Measurements from ENCODE around the gene ANAPC5. TPM values are rescaled to one million over a fixed set of nuclear protein-coding genes. Genes with fewer than 3 reads are reported as not detected.

ANAPC5 gene
- total and polyA plus RNA-seq, 7 experiments from 2014 or later: 88.1 to 172 (median 141) TPM

GRCh38 chr12:121337416-121337815, 14.8 kb downstream of the ANAPC5 start:
- H3K4me3 ChIP-seq (ENCODE audit: low read length): no peak overlapping the region
- no peak overlapping the region for H3K27ac ChIP-seq (ENCODE audit: low read depth, low read length)
- no peaks in the 10 kb centered on the region for H3K9me3 ChIP-seq (ENCODE audit: control insufficient read depth in 2 of 3, low read length in 3 of 3)
- intact Hi-C loops (cut with micrococcal nuclease): no loop called here
- peaks cover 0 to 3% of the 10 kb centered on the region in 2 donors for H3K4me1 ChIP-seq (ENCODE audit: control insufficient read depth in 2 of 2, insufficient read depth in 2 of 2, low read length in 2 of 2)
- H3K36me3 Mint-ChIP-seq: peaks cover 0 to 29% (median 19%) of the 10 kb centered on the region in 5 donors
- ChIA-PET POLR2A (no interaction called here), CTCF (interaction anchor here (1.5 to 2.1 kb wide), 2 partner anchors 10 to 14 kb away, joined by 5 to 7 read pairs; partner anchors contain the start of gene ANAPC5)
- DNase-seq: no peak
- peaks cover 8 to 61% (median 17%) of the 10 kb centered on the region in 3 experiments for H3K36me3 ChIP-seq (ENCODE audit: control insufficient read depth in 2 of 3, insufficient read depth in 3 of 3, low read length in 3 of 3)
- no peaks in the 10 kb centered on the region for H3K27me3 ChIP-seq (ENCODE audit: control insufficient read depth in 2 of 2, insufficient read depth in 2 of 2, low read length in 2 of 2)
- H3K4me3 Mint-ChIP-seq: no peak overlapping the region
- H3K27ac Mint-ChIP-seq: peak overlapping the region in 3 of 9 donors; percentile 13 to 43 (median 42)
- H3K4me1 Mint-ChIP-seq: peaks cover 0 to 7% (median 5%) of the 10 kb centered on the region in 7 donors
- ATAC-seq: no peak
- H3K9me3 Mint-ChIP-seq: no peaks in the 10 kb centered on the region
- H3K27me3 Mint-ChIP-seq: no peaks in the 10 kb centered on the region

- DNase-seq (peak in 8 of 9 donors; percentile 15 to 57 (median 46)), ATAC-seq (peak; percentile 92)
- H3K9me3 ChIP-seq (ENCODE audit: control insufficient read depth in 2 of 3, low read length in 3 of 3): no peaks in the 10 kb centered on the region
- Mint-ChIP-seq H3K4me1 (peaks cover 0 to 7% (median 5%) of the 10 kb centered on the region in 7 donors), H3K27ac (peak overlapping the region in 2 of 9 donors; percentile 14 to 76), H3K9me3 (no peaks in the 10 kb centered on the region), H3K36me3 (peaks cover 0 to 38% (median 17%) of the 10 kb centered on the region in 5 donors), H3K4me3 (no peak overlapping the region), H3K27me3 (no peaks in the 10 kb centered on the region)
- CTCF ChIA-PET: interaction anchor here (0.6 to 3.3 kb wide), 9 partner anchors 10 to 112 kb away, joined by 3 to 28 read pairs (median 4); partner anchors contain the start of gene ANAPC5
- no peaks in the 10 kb centered on the region for H3K27me3 ChIP-seq (ENCODE audit: control insufficient read depth in 2 of 2, insufficient read depth in 2 of 2, low read length in 2 of 2)
- no peak overlapping the region for H3K27ac ChIP-seq (ENCODE audit: low read depth, low read length)
- intact Hi-C loops (cut with micrococcal nuclease): loop anchor here (1.0 to 2.0 kb wide), 6 partner anchors 18 to 438 kb away; partner anchors contain the start of genes RNF34 (in 2 of the 2), ANAPC5 (in 1 of the 2) and CAMKK2 (in 1 of the 2)
- H3K36me3 ChIP-seq (ENCODE audit: control insufficient read depth in 2 of 3, insufficient read depth in 3 of 3, low read length in 3 of 3): peaks cover 25 to 65% (median 29%) of the 10 kb centered on the region in 3 experiments
- POLR2A ChIA-PET: interaction anchor here (1.0 to 2.9 kb wide), 4 partner anchors 17 to 108 kb away, joined by 3 to 10 read pairs (median 5); partner anchors contain the start of gene RNF34
- peaks cover 0 to 3% of the 10 kb centered on the region in 2 donors for H3K4me1 ChIP-seq (ENCODE audit: control insufficient read depth in 2 of 2, insufficient read depth in 2 of 2, low read length in 2 of 2)
- no peak overlapping the region for H3K4me3 ChIP-seq (ENCODE audit: low read length)
Measured at GRCh38 chr12:121334513-121335343, 17.5 kb downstream of the ANAPC5 start.

- ATAC-seq (no peak), DNase-seq (no peak)
- Histone ChIP-seq H3K27me3 (ENCODE audit: control insufficient read depth in 2 of 2, insufficient read depth in 2 of 2, low read length in 2 of 2) (no peaks in the 10 kb centered on the region), H3K4me3 (ENCODE audit: low read length) (no peak overlapping the region), H3K27ac (ENCODE audit: low read depth, low read length) (no peak overlapping the region), H3K36me3 (ENCODE audit: control insufficient read depth in 2 of 3, insufficient read depth in 3 of 3, low read length in 3 of 3) (peaks cover 26 to 73% (median 29%) of the 10 kb centered on the region in 3 experiments), H3K9me3 (ENCODE audit: control insufficient read depth in 2 of 3, low read length in 3 of 3) (no peaks in the 10 kb centered on the region), H3K4me1 (ENCODE audit: control insufficient read depth in 2 of 2, insufficient read depth in 2 of 2, low read length in 2 of 2) (peaks cover 0 to 3% of the 10 kb centered on the region in 2 donors)
- no peak overlapping the region for H3K4me3 Mint-ChIP-seq
- peaks cover 0 to 40% (median 17%) of the 10 kb centered on the region in 5 donors for H3K36me3 Mint-ChIP-seq
- H3K27ac Mint-ChIP-seq: peak overlapping the region in 1 of 9 donors; percentile 12
- POLR2A ChIA-PET: interaction anchor here (2.6 to 2.9 kb wide), 2 partner anchors 18 to 66 kb away, joined by 8 to 10 read pairs; partner anchors contain the start of genes ANAPC5 and RNF34
- H3K9me3 Mint-ChIP-seq: no peaks in the 10 kb centered on the region
- no peaks in the 10 kb centered on the region for H3K27me3 Mint-ChIP-seq
- intact Hi-C loops (cut with micrococcal nuclease): loop anchor here (1.0 to 2.0 kb wide), 6 partner anchors 19 to 439 kb away; partner anchors contain the start of genes RNF34 (in 2 of the 2), ANAPC5 (in 1 of the 2) and CAMKK2 (in 1 of the 2)
- H3K4me1 Mint-ChIP-seq: peaks cover 0 to 7% (median 5%) of the 10 kb centered on the region in 7 donors
- CTCF ChIA-PET: interaction anchor here (0.6 to 3.3 kb wide), 3 partner anchors 21 to 1174 kb away, joined by 3 to 28 read pairs (median 5); no protein-coding TSS in a partner anchor
Measured at GRCh38 chr12:121333747-121334146, 18.5 kb downstream of the ANAPC5 start.

- peaks cover 29 to 85% (median 35%) of the 10 kb centered on the region in 3 experiments for H3K36me3 ChIP-seq (ENCODE audit: control insufficient read depth in 2 of 3, insufficient read depth in 3 of 3, low read length in 3 of 3)
- peak in 1 of 9 donors; percentile 15 for DNase-seq
- H3K27me3 ChIP-seq (ENCODE audit: control insufficient read depth in 2 of 2, insufficient read depth in 2 of 2, low read length in 2 of 2): no peaks in the 10 kb centered on the region
- Mint-ChIP-seq H3K27ac (no peak overlapping the region), H3K27me3 (no peaks in the 10 kb centered on the region), H3K4me1 (peaks cover 0 to 10% (median 5%) of the 10 kb centered on the region in 7 donors), H3K36me3 (peaks cover 8 to 59% (median 21%) of the 10 kb centered on the region in 5 donors), H3K9me3 (no peaks in the 10 kb centered on the region), H3K4me3 (no peak overlapping the region)
- ATAC-seq: no peak
- H3K9me3 ChIP-seq (ENCODE audit: control insufficient read depth in 2 of 3, low read length in 3 of 3): no peaks in the 10 kb centered on the region
- no peak overlapping the region for H3K4me3 ChIP-seq (ENCODE audit: low read length)
- H3K27ac ChIP-seq (ENCODE audit: low read depth, low read length): no peak overlapping the region
- intact Hi-C loops (cut with micrococcal nuclease): no loop called here
- ChIA-PET POLR2A (interaction anchor here (2.6 kb wide), 1 partner anchor 20 kb away, joined by 8 read pairs; the partner anchor contains the start of gene ANAPC5), CTCF (interaction anchor here (1.0 kb wide), 1 partner anchor 112 kb away, joined by 4 read pairs; no protein-coding TSS in a partner anchor)
- peaks cover 0 to 3% of the 10 kb centered on the region in 2 donors for H3K4me1 ChIP-seq (ENCODE audit: control insufficient read depth in 2 of 2, insufficient read depth in 2 of 2, low read length in 2 of 2)
Measured at GRCh38 chr12:121331248-121331647, 21.0 kb downstream of the ANAPC5 start.

- Mint-ChIP-seq H3K4me1 (peaks cover 0 to 10% (median 5%) of the 10 kb centered on the region in 7 donors), H3K9me3 (no peaks in the 10 kb centered on the region), H3K27me3 (no peaks in the 10 kb centered on the region), H3K27ac (peak overlapping the region in 1 of 9 donors; percentile 59), H3K4me3 (no peak overlapping the region), H3K36me3 (peaks cover 11 to 65% (median 24%) of the 10 kb centered on the region in 5 donors)
- intact Hi-C loops (cut with micrococcal nuclease): no loop called here
- H3K27me3 ChIP-seq (ENCODE audit: control insufficient read depth in 2 of 2, insufficient read depth in 2 of 2, low read length in 2 of 2): no peaks in the 10 kb centered on the region
- no peak overlapping the region for H3K27ac ChIP-seq (ENCODE audit: low read depth, low read length)
- POLR2A ChIA-PET: no interaction called here
- DNase-seq (no peak), ATAC-seq (no peak)
- H3K36me3 ChIP-seq (ENCODE audit: control insufficient read depth in 2 of 3, insufficient read depth in 3 of 3, low read length in 3 of 3): peaks cover 27 to 89% (median 35%) of the 10 kb centered on the region in 3 experiments
- no peak overlapping the region for H3K4me3 ChIP-seq (ENCODE audit: low read length)
- H3K4me1 ChIP-seq (ENCODE audit: control insufficient read depth in 2 of 2, insufficient read depth in 2 of 2, low read length in 2 of 2): peaks cover 0 to 3% of the 10 kb centered on the region in 2 donors
- no peaks in the 10 kb centered on the region for H3K9me3 ChIP-seq (ENCODE audit: control insufficient read depth in 2 of 3, low read length in 3 of 3)
- CTCF ChIA-PET: interaction anchor here (1.0 kb wide), 1 partner anchor 112 kb away, joined by 4 read pairs; no protein-coding TSS in a partner anchor
Measured at GRCh38 chr12:121330692-121331091, 21.5 kb downstream of the ANAPC5 start.

GRCh38 chr12:121330195-121330594, 22.0 kb downstream of the ANAPC5 start:
- H3K9me3 ChIP-seq (ENCODE audit: control insufficient read depth in 2 of 3, low read length in 3 of 3): no peaks in the 10 kb centered on the region
- POLR2A ChIA-PET: no interaction called here
- peaks cover 0 to 10% (median 5%) of the 10 kb centered on the region in 7 donors for H3K4me1 Mint-ChIP-seq
- H3K27ac ChIP-seq (ENCODE audit: low read depth, low read length): no peak overlapping the region
- no peaks in the 10 kb centered on the region for H3K27me3 ChIP-seq (ENCODE audit: control insufficient read depth in 2 of 2, insufficient read depth in 2 of 2, low read length in 2 of 2)
- H3K27me3 Mint-ChIP-seq: no peaks in the 10 kb centered on the region
- ATAC-seq (no peak), DNase-seq (no peak)
- no peak overlapping the region for H3K4me3 ChIP-seq (ENCODE audit: low read length)
- peaks cover 25 to 86% (median 35%) of the 10 kb centered on the region in 3 experiments for H3K36me3 ChIP-seq (ENCODE audit: control insufficient read depth in 2 of 3, insufficient read depth in 3 of 3, low read length in 3 of 3)
- intact Hi-C loops (cut with micrococcal nuclease): no loop called here
- peaks cover 0 to 3% of the 10 kb centered on the region in 2 donors for H3K4me1 ChIP-seq (ENCODE audit: control insufficient read depth in 2 of 2, insufficient read depth in 2 of 2, low read length in 2 of 2)
- H3K27ac Mint-ChIP-seq: peak overlapping the region in 1 of 9 donors; percentile 59
- CTCF ChIA-PET: no interaction called here
- H3K36me3 Mint-ChIP-seq: peaks cover 11 to 66% (median 24%) of the 10 kb centered on the region in 5 donors
- H3K4me3 Mint-ChIP-seq: no peak overlapping the region
- no peaks in the 10 kb centered on the region for H3K9me3 Mint-ChIP-seq

Data from naive thymus-derived CD4-positive, alpha-beta T cell (primary cell).